Body of pancreas (tissue), 4 donors: ENCODE measurements around the gene GRM3. TPM values are rescaled to one million over a fixed set of nuclear protein-coding genes. Genes with fewer than 3 reads are reported as not detected.

Experiments
- ATAC-seq: fragments of 150-250 bp; one replicate; pipeline ENCODE4 v1.9.1; 2016
- DNase-seq, 4 donors: peaks; one replicate each; pipeline ENCODE4 v3.0.0-alpha.2; 2019
- H3K27ac ChIP-seq, 4 donors: fragments of 200-600 bp; sonication (generic); 1 replicate in 3 of 4; 2 replicates in 1 of 4; pipeline versions ENCODE4 v1.5.1 to v1.6.1; 2016 to 2019; ENCODE audit warnings: mild to moderate bottlenecking in 1 of 4, mixed read lengths in 1 of 4, moderate library complexity in 1 of 4
- H3K27me3 ChIP-seq, 2 donors: fragments of 200-600 bp; sonication (generic); one replicate each; pipeline ENCODE4 v1.6.0; 2016; ENCODE audit warnings: mild to moderate bottlenecking in 1 of 2
- H3K36me3 ChIP-seq, 2 donors: fragments of 200-600 bp; sonication (generic); replicated peaks in 1 of 2; 2 replicates each; pipeline ENCODE4 v1.5.1; 2016; ENCODE audit warnings: low read depth in 2 of 2; ENCODE audit not compliant: insufficient read depth in 1 of 2
- H3K4me1 ChIP-seq: fragments of 200-600 bp; sonication (generic); one replicate; pipeline ENCODE4 v1.6.0; 2016
- H3K4me3 ChIP-seq, 2 donors: fragments of 200-600 bp; sonication (generic); 1 replicate in 1 of 2; 2 replicates in 1 of 2; pipeline ENCODE4 v1.5.1; 2016 to 2019
- H3K9me3 ChIP-seq, 3 donors: fragments of 200-600 bp; sonication (generic); 1 replicate in 2 of 3; 2 replicates in 1 of 3; pipeline ENCODE4 v1.5.1; 2016
- CTCF ChIP-seq, 7 experiments: fragments of 450-650 bp in 4 of 7; fragments of 200-600 bp in 3 of 7; sonication (generic) in 3 of 7; IDR thresholded peaks; one replicate each; pipeline ENCODE4 v1.5.1; 2016 to 2019; ENCODE audit warnings: antibody characterized with exemption in 7 of 7
- POLR2A ChIP-seq, 3 donors: fragments of 450-650 bp; IDR thresholded peaks; one replicate each; pipeline ENCODE4 v1.6.1; 2016; ENCODE audit warnings: antibody characterized with exemption in 3 of 3, mild to moderate bottlenecking in 2 of 3
- WGBS, 2 donors: methylation state at CpG; one replicate each; pipeline ENCODE4 v1.1.5; 2017; 5-methylcytosine and 5-hydroxymethylcytosine counted together
- intact Hi-C: fragments of 100-400 bp; cut with DNase I; formaldehyde crosslinking; loops from one replicate; pipeline ENCODE4 v1.15.1; 2023
- total RNA-seq, 2 donors: library from RNA; depleted of rRNA; stranded (reverse); fragments of >200 nt; gene quantifications; one replicate each; pipeline ENCODE4 v1.1.0, GENCODE V29; 2016

The GRM3 gene
- total RNA-seq, 2 donors from 2014 or later, result not detected

GRCh38 chr7:86689363-86689762 lies 45.7 kb downstream of the GRM3 start:
- no peak overlapping the region for H3K4me3 ChIP-seq
- no peaks in the 10 kb centered on the region for H3K9me3 ChIP-seq
- no peaks in the 10 kb centered on the region for H3K36me3 ChIP-seq
- no peak for TF ChIP-seq CTCF (IDR thresholded peaks at IDR 0.05)
- no peak for TF ChIP-seq POLR2A (IDR thresholded peaks at IDR 0.05)
- ATAC-seq, result no peak
- no peaks in the 10 kb centered on the region for H3K27me3 ChIP-seq
- H3K27ac ChIP-seq, result no peak overlapping the region
- intact Hi-C loops, result no loop called here
- no peaks in the 10 kb centered on the region for H3K4me1 ChIP-seq
- no peak for DNase-seq

DNA sequence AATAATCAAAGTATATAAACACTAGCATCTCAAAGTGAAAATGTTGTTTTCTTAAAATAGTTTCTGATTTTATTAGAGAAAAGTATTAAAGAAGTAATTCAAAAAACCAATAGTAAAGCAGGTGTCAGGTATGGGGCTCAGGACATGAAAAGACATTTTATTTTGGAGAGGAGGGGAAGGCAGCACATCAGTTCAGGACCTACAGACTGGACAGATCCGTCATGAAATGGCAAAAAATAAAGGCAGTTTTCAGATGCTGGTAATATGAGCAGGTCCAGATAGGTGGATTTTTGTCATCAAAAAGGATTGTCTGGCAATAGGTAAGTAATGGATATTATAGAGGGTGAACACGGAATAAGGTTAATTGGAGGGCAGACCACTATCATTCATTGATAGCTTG lies 49.0 kb downstream of the GRM3 start:
- 62 to 68% methylated on average over 2 of the region's 2 CpGs for WGBS, 2 donors
- intact Hi-C loops, result no loop called here
- no peak for TF ChIP-seq CTCF (IDR thresholded peaks at IDR 0.05)
- TF ChIP-seq POLR2A (IDR thresholded peaks at IDR 0.05), result no peak
- no peak for ATAC-seq
- DNase-seq, result no peak
- no peaks in the 10 kb centered on the region for H3K27me3 ChIP-seq
- H3K9me3 ChIP-seq, result no peaks in the 10 kb centered on the region
- no peaks in the 10 kb centered on the region for H3K4me1 ChIP-seq
- H3K36me3 ChIP-seq, result no peaks in the 10 kb centered on the region
- H3K4me3 ChIP-seq, result no peak overlapping the region
- H3K27ac ChIP-seq, result no peak overlapping the region

DNA sequence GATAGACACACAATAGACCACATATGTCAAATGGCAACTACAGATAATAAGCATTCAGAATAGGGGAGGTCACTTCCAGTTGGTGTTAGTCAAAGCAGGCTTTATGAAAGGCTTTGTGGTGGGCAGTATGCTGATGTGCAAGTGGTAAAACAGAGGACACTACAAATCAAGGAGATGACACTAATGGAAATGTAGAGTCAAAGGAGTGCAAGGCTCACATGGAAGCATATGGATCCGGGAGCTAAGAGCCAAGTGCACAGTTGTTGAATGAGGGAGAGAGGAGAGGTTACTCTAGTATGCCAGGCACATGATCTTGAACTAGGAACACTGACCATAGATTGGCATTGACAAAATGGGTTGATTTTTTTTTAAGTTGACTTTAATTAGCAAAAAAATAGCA lies 62.7 kb downstream of the GRM3 start:
- intact Hi-C loops, result no loop called here
- no peaks in the 10 kb centered on the region for H3K4me1 ChIP-seq
- no peak for TF ChIP-seq POLR2A (IDR thresholded peaks at IDR 0.05)
- no peak for TF ChIP-seq CTCF (IDR thresholded peaks at IDR 0.05)
- H3K9me3 ChIP-seq, result no peaks in the 10 kb centered on the region
- no peaks in the 10 kb centered on the region for H3K36me3 ChIP-seq
- ATAC-seq (no peak), DNase-seq (no peak)
- no peak overlapping the region for H3K27ac ChIP-seq
- no peak overlapping the region for H3K4me3 ChIP-seq
- WGBS, 2 donors, result 61 to 86% methylated on average over 1 of the region's 1 CpG
- no peaks in the 10 kb centered on the region for H3K27me3 ChIP-seq

DNA sequence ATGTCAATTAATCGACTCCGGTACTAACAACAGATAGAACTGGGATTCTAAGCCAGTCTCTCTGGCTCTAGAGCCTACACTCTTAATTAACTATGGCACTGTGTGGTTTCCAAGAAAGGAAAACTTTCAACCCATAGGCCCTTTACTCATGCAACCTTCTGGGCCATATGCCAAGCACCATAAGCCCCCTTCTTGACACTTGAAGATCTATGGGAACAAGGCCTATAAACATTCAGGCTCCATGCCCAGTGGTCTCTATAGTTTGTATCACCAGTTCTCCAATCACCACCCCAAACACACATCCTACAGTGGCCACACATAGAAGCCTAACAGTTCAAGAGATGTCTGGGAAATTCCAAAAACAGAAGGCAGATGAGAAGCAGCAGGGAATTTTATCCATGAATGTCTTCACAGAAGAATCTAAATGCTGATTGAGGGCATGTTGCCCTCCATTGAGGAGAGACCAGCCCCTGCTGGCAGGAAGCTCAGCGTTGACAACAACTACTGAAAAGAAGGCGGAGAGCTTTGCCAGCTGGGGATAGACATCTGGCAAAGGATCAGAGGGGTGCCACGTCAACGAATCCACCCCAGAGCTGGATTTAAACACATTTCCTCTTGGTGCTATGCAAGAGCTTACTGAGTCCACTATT lies 64.4 kb downstream of the GRM3 start:
- Histone ChIP-seq H3K27me3 (no peaks in the 10 kb centered on the region), H3K4me1 (no peaks in the 10 kb centered on the region), H3K27ac (no peak overlapping the region), H3K4me3 (no peak overlapping the region), H3K9me3 (no peaks in the 10 kb centered on the region), H3K36me3 (no peaks in the 10 kb centered on the region)
- DNase-seq, result peak in 1 of 4 donors; percentile 5
- 63 to 65% methylated on average over 6 of the region's 6 CpGs for WGBS, 2 donors
- no peak for ATAC-seq
- intact Hi-C loops, result no loop called here
- TF ChIP-seq CTCF (IDR thresholded peaks at IDR 0.05), result no peak

GRCh38 chr7:86720306-86720705 lies 76.6 kb downstream of the GRM3 start:
- Histone ChIP-seq H3K36me3 (no peaks in the 10 kb centered on the region), H3K9me3 (no peaks in the 10 kb centered on the region), H3K27me3 (no peaks in the 10 kb centered on the region), H3K27ac (no peak overlapping the region), H3K4me3 (no peak overlapping the region), H3K4me1 (no peaks in the 10 kb centered on the region)
- WGBS, 2 donors, result 70 to 71% methylated on average over 1 of the region's 1 CpG
- no peak for ATAC-seq
- DNase-seq, result no peak
- TF ChIP-seq POLR2A (IDR thresholded peaks at IDR 0.05), result no peak
- TF ChIP-seq CTCF (IDR thresholded peaks at IDR 0.05), result no peak
- intact Hi-C loops, result no loop called here
